ENCODE data around the gene GDI1. TPM values are rescaled to one million over a fixed set of nuclear protein-coding genes. Genes with fewer than 3 reads are reported as not detected.

Gene GDI1
- total and polyA plus RNA-seq, 10 of the 15 experiments (the other 5 are each of a cell fraction or from before 2014, with no cell fraction given): 0.92 to 102 (median 49.6) TPM

GRCh38 chrX:154459832-154460231, 22.9 kb downstream of the GDI1 start (continued):
- TF ChIP-seq ZBTB11 (CRISPR knock-in tag; IDR thresholded peaks at IDR 0.05): no peak

- Histone ChIP-seq H3K9me3 (replicated peaks; ENCODE audit: control insufficient read depth, insufficient read depth, low read length) (no peaks in the 10 kb centered on the region; the same call in 2 of the 3 replicates), H3K9ac (ENCODE audit: control insufficient read depth, insufficient read depth, low read length) (no peak overlapping the region), H3K27me3 (replicated peaks in 1 of 2; ENCODE audit: control insufficient read depth in 2 of 2, insufficient read depth in 2 of 2, low read length in 1 of 2) (no peaks in the 10 kb centered on the region), H3K79me2 (ENCODE audit: control insufficient read depth, insufficient read depth, low read length) (peaks cover 9% of the 10 kb centered on the region), H3K36me3 (ENCODE audit: control insufficient read depth in 2 of 2, insufficient read depth in 2 of 2, low read length in 1 of 2) (no peaks in the 10 kb centered on the region), H3K4me1 (ENCODE audit: control insufficient read depth, insufficient read depth, low read length) (no peaks in the 10 kb centered on the region), H3K4me3 (no peak overlapping the region), H2AFZ (ENCODE audit: control insufficient read depth, low read depth, low read length) (no peak overlapping the region), H4K20me1 (ENCODE audit: control insufficient read depth, insufficient read depth) (no peaks in the 10 kb centered on the region), H3K4me2 (ENCODE audit: control insufficient read depth, insufficient read depth) (no peak overlapping the region), H3K27ac (ENCODE audit: control insufficient read depth, insufficient read depth) (no peak overlapping the region)
- POLR2A ChIA-PET: no interaction called here
- no peak for DNase-seq (ENCODE audit: low read depth, low spot score)
- SMC1A ChIA-PET (ENCODE audit: uncharacterized antibody, unreplicated experiment): no interaction called here
- ATAC-seq: no peak
- RAD21 ChIA-PET (ENCODE audit: unreplicated experiment): no interaction called here
- 84% methylated on average over 26 of the region's 26 CpGs for WGBS (ENCODE audit: insufficient coverage, insufficient replicate concordance, low lambda C conversion rate, missing lambda C conversion rate)
- CTCF ChIA-PET: no interaction called here
- intact Hi-C loops (cut with micrococcal nuclease; ENCODE audit: unreplicated experiment): no loop called here
- BruUV-seq (replicated peaks): no TSS peak
- no peak for FAIRE-seq
- in situ Hi-C loops (cut with MboI): no loop called here
- no peak for TF ChIP-seq STAT3 (IDR thresholded peaks at IDR 0.05; ENCODE audit: low read depth, low read length)
- no peak for TF ChIP-seq ASH2L (IDR thresholded peaks at IDR 0.05; ENCODE audit: borderline replicate concordance, low read depth)
- TF ChIP-seq CREM (IDR thresholded peaks at IDR 0.05; ENCODE audit: low read depth): no peak
- TF ChIP-seq RCOR1 (conservative IDR thresholded peaks at IDR 0.05; ENCODE audit: low read depth, low read length): no peak
- TF ChIP-seq TCF3 (IDR thresholded peaks at IDR 0.05; ENCODE audit: borderline replicate concordance, insufficient read depth, low read depth, low read length): no peak
- no peak for TF ChIP-seq ELK1 (IDR thresholded peaks at IDR 0.05; ENCODE audit: low read depth, low read length)
- TF ChIP-seq ATF2 (IDR thresholded peaks at IDR 0.05; ENCODE audit: low read length): no peak
- no peak for TF ChIP-seq ZBTB11 (CRISPR knock-in tag; IDR thresholded peaks at IDR 0.05)
- no peak for TF ChIP-seq SREBF2 (IDR thresholded peaks at IDR 0.05; ENCODE audit: low read length)
- TF ChIP-seq CTCF (IDR thresholded peaks at IDR 0.05 in 2 of 3, conservative IDR thresholded peaks at IDR 0.05 in 1 of 3; ENCODE audit: control insufficient read depth in 2 of 3, extremely low read depth in 1 of 3, insufficient read depth in 1 of 3, low read depth in 3 of 3, low read length in 3 of 3): no peak
- TF ChIP-seq MXI1 (IDR thresholded peaks at IDR 0.05; ENCODE audit: low read depth, low read length): no peak
These were observed 23.4 kb downstream of the GDI1 start for GRCh38 chrX:154460326-154460725.
